CD14-positive monocyte (primary cell): ENCODE measurements around the gene UNCX. TPM values are rescaled to one million over a fixed set of nuclear protein-coding genes. Genes with fewer than 3 reads are reported as not detected.

Source experiments
- DNase-seq, 3 donors: peaks; one replicate each; pipeline ENCODE4 v3.0.0-alpha.2; 2011 to 2022
- H2AFZ ChIP-seq: 2 replicates; pipeline ENCODE4 v1.6.0; 2012; ENCODE audit warnings: mild to moderate bottlenecking, low read depth, low read length, inconsistent platforms; ENCODE audit not compliant: insufficient read depth, poor library complexity, severe bottlenecking
- H3K27ac ChIP-seq, 2 donors: 1 replicate in 1 of 2; 2 replicates in 1 of 2; pipeline ENCODE4 v1.5.1; 2012 to 2013; ENCODE audit warnings: low read length in 2 of 2, control low read depth in 1 of 2, inconsistent platforms in 1 of 2, low read depth in 1 of 2, mild to moderate bottlenecking in 1 of 2
- H3K27me3 ChIP-seq, 2 donors: one replicate each; pipeline versions ENCODE4 v1.6.0 to v1.6.1; 2011 to 2013; ENCODE audit warnings: low read length in 2 of 2; ENCODE audit not compliant: control insufficient read depth in 2 of 2, insufficient read depth in 2 of 2
- H3K36me3 ChIP-seq, 2 donors: replicated peaks in 1 of 2; 1 replicate in 1 of 2; 2 replicates in 1 of 2; pipeline versions ENCODE4 v1.5.1 to v1.6.1; 2012 to 2013; ENCODE audit warnings: low read length in 2 of 2, control low read depth in 1 of 2, inconsistent platforms in 1 of 2, mild to moderate bottlenecking in 1 of 2; ENCODE audit not compliant: insufficient read depth in 2 of 2, control insufficient read depth in 1 of 2
- H3K4me1 ChIP-seq, 2 donors: 1 replicate in 1 of 2; 2 replicates in 1 of 2; pipeline versions ENCODE4 v1.5.1 to v1.6.1; 2012 to 2013; ENCODE audit warnings: low read length in 2 of 2, control low read depth in 1 of 2, inconsistent platforms in 1 of 2, mild to moderate bottlenecking in 1 of 2, moderate library complexity in 1 of 2; ENCODE audit not compliant: insufficient read depth in 2 of 2, control insufficient read depth in 1 of 2
- H3K4me2 ChIP-seq: replicated peaks from 2 replicates; pipeline ENCODE3; 2012; ENCODE audit warnings: low read length, moderate library complexity, mild to moderate bottlenecking; ENCODE audit not compliant: poor library complexity, severe bottlenecking; ENCODE audit errors: extremely low read depth
- H3K4me3 ChIP-seq, 3 experiments: fragments of 200-600 bp in 1 of 3; sonication (generic) in 1 of 3; replicated peaks in 1 of 3; 1 replicate in 2 of 3; 2 replicates in 1 of 3; pipeline ENCODE4 v1.5.1; 2011 to 2013; ENCODE audit warnings: low read length in 3 of 3, mild to moderate bottlenecking in 3 of 3, control low read depth in 2 of 3, low read depth in 2 of 3, inconsistent platforms in 1 of 3, moderate library complexity in 1 of 3
- H3K79me2 ChIP-seq: 2 replicates; pipeline ENCODE4 v1.6.0; 2012; ENCODE audit warnings: mild to moderate bottlenecking, control low read depth, inconsistent platforms, low read length, moderate library complexity; ENCODE audit not compliant: insufficient read depth
- H3K9ac ChIP-seq: 2 replicates; pipeline ENCODE4 v1.6.0; 2017; ENCODE audit warnings: low read length, mild to moderate bottlenecking; ENCODE audit not compliant: insufficient read depth, poor library complexity, severe bottlenecking
- H3K9me3 ChIP-seq, 2 donors: replicated peaks in 1 of 2; 1 replicate in 1 of 2; 2 replicates in 1 of 2; pipeline versions ENCODE4 v1.5.1 to v1.6.1; 2012 to 2013; ENCODE audit warnings: low read length in 2 of 2, control low read depth in 1 of 2; ENCODE audit not compliant: control insufficient read depth in 1 of 2, insufficient read depth in 1 of 2
- H4K20me1 ChIP-seq: 2 replicates; pipeline ENCODE4 v1.6.0; 2012; ENCODE audit warnings: mild to moderate bottlenecking, low read length, control low read depth, moderate library complexity; ENCODE audit not compliant: insufficient read depth
- H3K27ac Mint-ChIP-seq, 7 donors: one replicate each; pipeline ENCODE4 v1.8.0; 2020; ENCODE audit warnings: mild to moderate bottlenecking in 7 of 7, mixed read lengths in 7 of 7, moderate library complexity in 6 of 7, inconsistent platforms in 2 of 7
- H3K27me3 Mint-ChIP-seq, 3 donors: one replicate each; pipeline ENCODE4 v1.8.0; 2021 to 2022; ENCODE audit warnings: low read depth in 3 of 3, mild to moderate bottlenecking in 3 of 3, mixed read lengths in 3 of 3, moderate library complexity in 3 of 3, inconsistent platforms in 1 of 3
- H3K36me3 Mint-ChIP-seq, 2 donors: one replicate each; pipeline ENCODE4 v1.8.0; 2020; ENCODE audit warnings: mixed read lengths in 2 of 2, inconsistent platforms in 1 of 2, mild to moderate bottlenecking in 1 of 2
- H3K4me1 Mint-ChIP-seq: one replicate; pipeline ENCODE4 v1.8.0; 2020; ENCODE audit warnings: mild to moderate bottlenecking, mixed read lengths
- H3K4me3 Mint-ChIP-seq, 2 donors: one replicate each; pipeline ENCODE4 v1.8.0; 2020; ENCODE audit warnings: mild to moderate bottlenecking in 2 of 2, mixed read lengths in 2 of 2, moderate library complexity in 1 of 2
- H3K9me3 Mint-ChIP-seq, 7 donors: one replicate each; pipeline ENCODE4 v1.8.0; 2020 to 2022; ENCODE audit warnings: mixed read lengths in 7 of 7, mild to moderate bottlenecking in 6 of 7, moderate library complexity in 6 of 7, inconsistent platforms in 2 of 7
- CTCF ChIP-seq: fragments of 200-600 bp; IDR thresholded peaks from one replicate; pipeline ENCODE4 v1.8.0; 2022; ENCODE audit warnings: antibody characterized with exemption, mild to moderate bottlenecking
- WGBS: methylation state at CpG from one replicate; pipeline ENCODE4 v1.1.5; 2013; ENCODE audit warnings: missing lambda C conversion rate; ENCODE audit not compliant: insufficient coverage; 5-methylcytosine and 5-hydroxymethylcytosine counted together
- intact Hi-C, 2 donors: fragments of 100-400 bp; cut with micrococcal nuclease; formaldehyde crosslinking; loops; one replicate each; pipeline versions ENCODE4 v1.15.0 to v1.15.1; 2023
- polyA plus RNA-seq, 3 donors: library from polyadenylated mRNA; depleted of rRNA in 1 of 3; unstranded in 2 of 3; stranded (reverse) in 1 of 3; fragments of 300-500 nt in 2 of 3; fragments of >200 nt in 1 of 3; fragmentation: Illumina TruSeq in 2 of 3; gene quantifications; 1 replicate in 2 of 3; 2 replicates in 1 of 3; pipeline ENCODE4 v1.2.3, GENCODE V29; 2012 to 2021

Gene UNCX
- polyA plus RNA-seq, 3 donors = not detected

GRCh38 chr7:1268076-1268815 lies 35.6 kb downstream of the UNCX start:
- Histone ChIP-seq H3K27ac (no peak overlapping the region), H3K36me3 (no peaks in the 10 kb centered on the region), H3K4me1 (no peaks in the 10 kb centered on the region), H3K4me2 (no peak overlapping the region), H3K79me2 (no peaks in the 10 kb centered on the region), H3K9me3 (peaks cover 0 to 4% of the 10 kb centered on the region in 2 donors), H3K9ac (no peak overlapping the region), H3K4me3 (no peak overlapping the region), H4K20me1 (no peaks in the 10 kb centered on the region), H2AFZ (no peak overlapping the region), H3K27me3 (peaks cover 0 to 13% of the 10 kb centered on the region in 2 donors)
- WGBS = 97% methylated on average over 25 of the region's 27 CpGs
- Mint-ChIP-seq H3K4me1 (no peaks in the 10 kb centered on the region), H3K27me3 (peaks cover 18 to 47% (median 22%) of the 10 kb centered on the region in 3 donors), H3K36me3 (no peaks in the 10 kb centered on the region), H3K4me3 (no peak overlapping the region), H3K9me3 (peaks cover 0 to 3% (median 0%) of the 10 kb centered on the region in 7 donors), H3K27ac (no peak overlapping the region)
- intact Hi-C loops = no loop called here
- no peak for DNase-seq
- no peak for TF ChIP-seq CTCF

- TF ChIP-seq CTCF = no peak
- WGBS = 97% methylated on average over 6 of the region's 14 CpGs
- Mint-ChIP-seq H3K4me1 (no peaks in the 10 kb centered on the region), H3K36me3 (no peaks in the 10 kb centered on the region), H3K9me3 (peaks cover 0 to 3% (median 0%) of the 10 kb centered on the region in 7 donors), H3K27ac (no peak overlapping the region), H3K4me3 (no peak overlapping the region), H3K27me3 (peaks cover 17 to 45% (median 18%) of the 10 kb centered on the region in 3 donors)
- Histone ChIP-seq H4K20me1 (no peaks in the 10 kb centered on the region), H3K79me2 (no peaks in the 10 kb centered on the region), H3K27ac (no peak overlapping the region), H3K9ac (no peak overlapping the region), H3K9me3 (peaks cover 0 to 4% of the 10 kb centered on the region in 2 donors), H3K27me3 (peaks cover 0 to 13% of the 10 kb centered on the region in 2 donors), H3K4me1 (no peaks in the 10 kb centered on the region), H3K4me3 (no peak overlapping the region), H3K4me2 (no peak overlapping the region), H3K36me3 (no peaks in the 10 kb centered on the region), H2AFZ (no peak overlapping the region)
- intact Hi-C loops = no loop called here
- no peak for DNase-seq
These were observed 36.2 kb downstream of the UNCX start for GRCh38 chr7:1268866-1269265.
